Liver (tissue), 3 donors: ENCODE results near the gene RPS28.

Experiments
- ATF3 ChIP-seq: IDR thresholded peaks from 2 replicates; pipeline ENCODE4 v1.6.1; 2016; ENCODE audit warnings: antibody characterized with exemption
- CTCF ChIP-seq: fragments of 150-350 bp; IDR thresholded peaks from 2 replicates; pipeline ENCODE4 v1.5.1; 2017; ENCODE audit warnings: improper control_type of control experiment, low read depth, low read length; ENCODE audit not compliant: missing input control
- GABPA ChIP-seq, 2 donors: IDR thresholded peaks in 1 of 2; conservative IDR thresholded peaks in 1 of 2; 2 replicates each; pipeline ENCODE4 v1.6.1; 2016; ENCODE audit warnings: antibody characterized with exemption in 2 of 2, mild to moderate bottlenecking in 1 of 2, moderate library complexity in 1 of 2
- REST ChIP-seq: IDR thresholded peaks from 2 replicates; pipeline ENCODE4 v1.6.1; 2016; ENCODE audit warnings: antibody characterized with exemption, mild to moderate bottlenecking
- SP1 ChIP-seq: IDR thresholded peaks from 2 replicates; pipeline ENCODE4 v1.6.1; 2018; ENCODE audit warnings: antibody characterized with exemption, mild to moderate bottlenecking
- donor health status: healthy.
- donor health status: healthy.

- no peak for TF ChIP-seq ATF3
- TF ChIP-seq CTCF: no peak
- no peak for TF ChIP-seq REST
- no peak for TF ChIP-seq SP1
- no peak for TF ChIP-seq GABPA (IDR thresholded peaks at IDR 0.05 in 1 of 2, conservative IDR thresholded peaks at IDR 0.05 in 1 of 2)
Observed at GRCh38 chr19:8302734-8303133, 18.6 kb upstream of the RPS28 start.
